Measurements from ENCODE around the gene GNB1. TPM values are rescaled to one million over a fixed set of nuclear protein-coding genes. Genes with fewer than 3 reads are reported as not detected.

GNB1 gene
- total and polyA plus RNA-seq, 7 donors, result 119 to 197 (median 157) TPM

GRCh38 chr1:1847890-1848289 lies 43.0 kb downstream of the GNB1 start:
- Histone ChIP-seq H3K27me3 (no peaks in the 10 kb centered on the region), H3K4me3 (no peak overlapping the region), H3K27ac (peak overlapping the region; percentile 10 to 75 (median 68)), H3K4me1 (peaks cover 0 to 55% (median 43%) of the 10 kb centered on the region in 4 donors), H3K36me3 (no peaks in the 10 kb centered on the region), H3K9me3 (no peaks in the 10 kb centered on the region)
- 59 to 64% methylated on average over 10 of the region's 10 CpGs for WGBS, 2 donors
- no peak for DNase-seq
- TF ChIP-seq CTCF (IDR thresholded peaks at IDR 0.05) (no peak), EP300 (IDR thresholded peaks at IDR 0.05) (no peak), POLR2A (IDR thresholded peaks at IDR 0.05) (no peak), POLR2AphosphoS5 (IDR thresholded peaks at IDR 0.05) (no peak)
- intact Hi-C loops (cut with DNase I), result loop anchor here (2.0 kb wide), 1 partner anchor 41 kb away; no protein-coding TSS in a partner anchor

- H3K4me3 ChIP-seq, result no peak overlapping the region
- H3K4me1 ChIP-seq, result peaks cover 0 to 60% (median 49%) of the 10 kb centered on the region in 4 donors
- H3K9me3 ChIP-seq, result no peaks in the 10 kb centered on the region
- intact Hi-C loops (cut with DNase I), result loop anchor here (2.0 kb wide), 1 partner anchor 42 kb away; no protein-coding TSS in a partner anchor
- 21 to 42% methylated on average over 8 of the region's 8 CpGs for WGBS, 2 donors
- no peak for DNase-seq
- no peaks in the 10 kb centered on the region for H3K27me3 ChIP-seq
- H3K27ac ChIP-seq, result peak overlapping the region; percentile 10 to 75 (median 68)
- no peaks in the 10 kb centered on the region for H3K36me3 ChIP-seq
- TF ChIP-seq POLR2AphosphoS5 (IDR thresholded peaks at IDR 0.05) (no peak), EP300 (IDR thresholded peaks at IDR 0.05) (no peak), CTCF (IDR thresholded peaks at IDR 0.05) (no peak), POLR2A (IDR thresholded peaks at IDR 0.05) (no peak)
These were observed 43.6 kb downstream of the GNB1 start for GRCh38 chr1:1847061-1847850.

GRCh38 chr1:1846386-1846918 lies 44.4 kb downstream of the GNB1 start:
- 91% methylated on average over 5 of the region's 5 CpGs for WGBS, 2 donors
- Histone ChIP-seq H3K9me3 (no peaks in the 10 kb centered on the region), H3K4me3 (no peak overlapping the region), H3K27ac (peak overlapping the region; percentile 10 to 75 (median 68)), H3K27me3 (no peaks in the 10 kb centered on the region), H3K36me3 (no peaks in the 10 kb centered on the region), H3K4me1 (peaks cover 0 to 68% (median 57%) of the 10 kb centered on the region in 4 donors)
- DNase-seq, result no peak
- intact Hi-C loops (cut with DNase I), result loop anchor here (2.0 kb wide), 1 partner anchor 42 kb away; no protein-coding TSS in a partner anchor
- TF ChIP-seq EP300 (IDR thresholded peaks at IDR 0.05), result no peak
- TF ChIP-seq CTCF (IDR thresholded peaks at IDR 0.05), result no peak
- TF ChIP-seq POLR2AphosphoS5 (IDR thresholded peaks at IDR 0.05), result no peak

- no peaks in the 10 kb centered on the region for H3K9me3 ChIP-seq
- peaks cover 0 to 2% (median 0%) of the 10 kb centered on the region in 4 donors for H3K36me3 ChIP-seq
- H3K4me3 ChIP-seq, result no peak overlapping the region
- 64 to 69% methylated on average over 11 of the region's 11 CpGs for WGBS, 2 donors
- peaks cover 0 to 75% (median 58%) of the 10 kb centered on the region in 4 donors for H3K4me1 ChIP-seq
- intact Hi-C loops (cut with DNase I), result no loop called here
- H3K27me3 ChIP-seq, result no peaks in the 10 kb centered on the region
- TF ChIP-seq EP300 (IDR thresholded peaks at IDR 0.05) (no peak), POLR2A (IDR thresholded peaks at IDR 0.05) (no peak), CTCF (IDR thresholded peaks at IDR 0.05) (no peak), POLR2AphosphoS5 (IDR thresholded peaks at IDR 0.05) (no peak)
- H3K27ac ChIP-seq, result no peak overlapping the region
- peak; percentile 62 for DNase-seq
These were observed 48.3 kb downstream of the GNB1 start for GRCh38 chr1:1842360-1843146.

Data from sigmoid colon (tissue), 7 donors.